Measurements from ENCODE around the gene NOL12.
"Not testable (repeated sequence)": the region's sequence is repeated elsewhere in the genome, so short reads cannot be mapped to it uniquely, and the experiment has no call there.

The NOL12 gene

DNA sequence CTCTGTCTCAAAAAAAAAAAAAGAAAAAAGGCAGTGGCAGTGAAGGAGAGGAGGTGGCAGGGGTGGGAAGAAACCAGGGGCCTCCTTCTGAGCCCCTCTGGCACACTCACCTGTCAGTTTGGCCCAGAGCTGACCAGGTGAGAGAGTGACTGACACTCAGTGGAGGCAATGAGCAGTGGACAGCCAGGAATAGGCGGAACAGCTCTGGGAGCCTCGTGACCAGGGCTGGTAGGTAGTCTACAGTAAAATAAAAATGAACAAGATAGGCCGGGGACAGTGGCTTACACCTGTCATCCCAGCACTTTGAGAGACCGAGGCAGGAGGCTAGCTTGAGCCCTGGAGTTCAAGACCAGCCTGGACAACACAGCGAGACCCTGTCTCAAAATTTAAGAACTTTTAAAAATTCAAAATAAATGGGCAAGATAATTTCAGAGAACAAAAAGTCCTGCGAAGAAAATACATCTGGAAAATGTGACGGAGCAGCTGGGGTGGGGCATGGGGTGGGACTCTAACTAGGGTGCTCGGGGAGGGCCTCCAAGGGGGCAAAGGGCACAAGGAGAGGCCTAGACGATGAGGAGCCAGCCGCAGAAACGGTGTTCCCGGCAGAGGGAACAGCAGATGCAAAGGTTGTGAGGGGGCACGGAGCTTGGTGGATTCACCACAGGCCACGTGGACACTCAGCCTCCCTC, 31.4 kb upstream of the NOL12 start:
- H3K4me3 ChIP-seq (ENCODE audit: low read length) = no peak overlapping the region
- no peak for TF ChIP-seq ZNF274 (IDR thresholded peaks at IDR 0.05; ENCODE audit: low read depth, low read length)

DNA sequence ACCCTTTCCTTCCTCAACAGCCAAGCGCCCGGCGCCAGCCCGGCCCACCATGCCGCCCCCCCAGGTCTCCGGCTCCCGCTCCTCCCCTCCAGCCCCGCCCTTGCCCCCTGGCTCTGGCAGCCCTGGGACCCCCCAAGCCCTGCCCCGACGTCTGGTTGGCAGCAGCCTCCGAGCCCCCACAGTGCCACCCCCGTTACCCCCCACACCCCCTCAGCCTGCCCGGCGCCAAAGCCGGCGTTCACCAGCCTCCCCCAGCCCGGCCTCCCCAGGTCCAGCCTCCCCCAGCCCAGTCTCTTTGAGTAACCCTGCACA, 30.9 kb upstream of the NOL12 start:
- TF ChIP-seq ZNF274 (IDR thresholded peaks at IDR 0.05; ENCODE audit: low read depth, low read length) = no peak
- no peak overlapping the region for H3K4me3 ChIP-seq (ENCODE audit: low read length)

DNA sequence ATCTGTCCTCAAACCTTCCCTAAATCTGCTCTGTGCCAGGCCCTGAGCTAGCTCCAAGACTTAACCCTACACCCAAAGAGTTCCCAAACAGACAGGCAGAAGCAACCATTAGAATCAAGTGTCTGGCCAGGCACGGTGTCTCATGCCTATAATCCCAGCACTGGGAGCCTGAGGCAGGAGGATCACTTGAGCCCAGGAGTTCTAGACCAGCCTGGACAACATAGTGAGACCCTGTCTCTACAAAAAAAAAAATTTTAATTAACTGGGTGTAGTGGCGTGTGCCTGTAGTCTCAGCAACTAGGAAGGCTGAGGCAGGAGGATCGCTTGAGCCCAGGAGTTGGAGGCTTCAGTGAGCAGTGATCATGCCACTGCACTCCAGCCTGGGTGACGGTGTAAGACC, 29.6 kb upstream of the NOL12 start:
- H3K4me3 ChIP-seq (ENCODE audit: low read length) = not testable (repeated sequence)

DNA sequence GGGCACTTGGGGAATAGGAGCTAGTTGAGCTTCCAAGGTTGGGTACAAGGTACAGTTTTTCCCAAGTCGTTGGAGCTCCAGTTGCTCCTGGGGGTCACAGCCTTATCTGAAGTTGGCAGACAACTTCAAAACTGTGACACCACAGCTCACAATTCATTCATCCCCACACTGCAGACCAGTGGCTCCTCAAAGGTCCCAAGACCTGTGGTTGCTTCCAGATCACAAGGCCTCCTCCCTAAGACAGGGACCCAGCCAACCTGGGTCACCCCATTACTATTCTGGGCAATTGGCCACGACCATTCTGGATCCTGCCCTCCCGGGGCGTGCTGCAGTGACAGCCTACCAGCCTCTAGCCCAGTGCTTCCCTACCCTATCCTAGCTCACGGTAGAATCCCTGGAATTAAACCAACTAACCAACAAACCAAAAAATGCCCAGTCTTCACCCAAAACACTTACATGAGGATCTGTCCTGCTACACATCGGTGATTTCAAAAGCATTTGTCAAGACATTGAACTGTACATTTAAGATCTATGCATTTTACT, 28.5 kb upstream of the NOL12 start:
- peak overlapping the region; percentile 59; the same call in 1 of the 2 replicates for H3K4me3 ChIP-seq (ENCODE audit: low read length)
- no peak for TF ChIP-seq ZNF274 (IDR thresholded peaks at IDR 0.05; ENCODE audit: low read depth, low read length)

DNA sequence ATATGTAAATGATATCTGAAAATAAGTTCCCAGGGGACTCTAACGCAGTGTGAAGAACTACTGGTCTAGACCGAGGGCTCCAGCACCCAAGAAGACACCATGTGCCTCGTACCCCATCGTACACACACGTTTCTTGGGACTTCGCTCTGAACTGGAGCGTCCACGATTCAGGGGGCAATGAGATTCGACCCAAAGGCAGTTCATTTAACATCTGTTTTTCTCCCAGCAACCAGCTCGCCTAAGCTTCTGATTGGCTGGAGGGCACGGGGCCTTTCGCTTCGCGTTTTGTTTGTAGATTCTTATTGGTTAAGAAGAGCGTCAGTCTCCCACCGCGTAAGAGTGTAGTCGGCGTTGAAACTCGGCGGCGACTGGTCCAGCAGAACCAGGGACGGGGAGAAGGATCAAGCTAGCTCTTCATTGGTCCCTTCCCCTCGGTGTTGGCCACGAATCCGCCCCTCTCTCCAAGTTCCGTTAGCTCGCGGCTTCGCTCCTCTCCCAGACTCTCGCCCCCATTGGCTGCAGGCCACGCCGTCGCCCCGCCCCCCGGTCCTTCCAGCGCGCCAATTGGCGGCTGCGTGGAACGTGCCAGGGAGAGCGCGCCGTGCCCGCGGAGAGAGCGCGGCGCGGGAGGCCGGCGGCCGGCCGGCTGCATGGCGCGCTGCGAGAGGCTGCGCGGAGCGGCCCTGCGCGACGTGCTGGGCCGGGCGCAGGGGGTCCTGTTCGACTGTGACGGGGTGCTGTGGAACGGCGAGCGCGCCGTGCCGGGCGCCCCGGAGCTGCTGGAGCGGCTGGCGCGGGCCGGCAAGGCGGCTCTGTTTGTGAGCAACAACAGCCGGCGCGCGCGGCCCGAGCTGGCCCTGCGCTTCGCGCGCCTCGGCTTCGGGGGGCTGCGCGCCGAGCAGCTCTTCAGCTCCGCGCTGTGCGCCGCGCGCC, 27.7 kb upstream of the NOL12 start, which contains the start of gene PDXP:
Gene PDXP (plus strand): TSS at position 591 of the 933 bp plus-strand sequence. CDS start 60 bp downstream, at position 651.
- peak within 1 kb of the TSS; percentile 83 for H3K4me3 ChIP-seq (ENCODE audit: low read length)
- TF ChIP-seq ZNF274 (IDR thresholded peaks at IDR 0.05; ENCODE audit: low read depth, low read length) = no peak

DNA sequence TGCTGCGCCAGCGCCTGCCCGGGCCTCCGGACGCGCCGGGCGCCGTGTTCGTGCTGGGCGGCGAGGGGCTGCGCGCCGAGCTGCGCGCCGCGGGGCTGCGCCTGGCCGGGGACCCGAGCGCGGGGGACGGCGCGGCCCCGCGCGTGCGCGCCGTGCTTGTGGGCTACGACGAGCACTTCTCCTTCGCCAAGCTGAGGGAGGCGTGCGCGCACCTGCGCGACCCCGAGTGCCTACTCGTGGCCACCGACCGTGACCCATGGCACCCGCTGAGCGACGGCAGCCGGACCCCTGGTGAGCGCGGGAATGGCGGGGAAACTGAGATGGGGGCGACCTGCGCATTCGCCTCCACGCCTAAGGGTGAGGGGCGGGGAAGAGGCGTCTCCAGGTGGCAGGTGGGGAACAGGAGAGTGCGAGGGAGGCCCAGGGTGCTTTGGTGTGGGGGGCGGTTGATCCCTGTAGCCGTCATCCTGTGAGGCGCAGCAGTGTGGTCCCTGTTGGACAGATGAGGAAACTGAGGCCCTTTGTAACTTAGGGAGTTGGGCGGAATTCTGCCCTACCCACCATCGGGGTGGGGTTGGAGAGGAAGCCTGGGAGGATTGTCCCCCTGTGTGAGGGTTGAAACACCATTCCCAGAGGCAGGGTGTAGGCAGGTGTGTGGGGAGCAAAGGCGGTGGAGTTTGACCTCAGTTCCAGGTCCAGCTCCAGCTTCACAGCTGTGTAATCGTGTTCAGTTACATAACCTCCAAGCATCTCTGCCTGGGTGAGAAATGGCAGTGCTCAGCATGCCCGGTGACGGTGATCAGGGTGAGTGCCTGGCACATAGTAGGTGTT, 26.9 kb upstream of the NOL12 start:
- TF ChIP-seq ZNF274 (IDR thresholded peaks at IDR 0.05; ENCODE audit: low read depth, low read length) = no peak
- H3K4me3 ChIP-seq (ENCODE audit: low read length) = peak overlapping the region; percentile 83

DNA sequence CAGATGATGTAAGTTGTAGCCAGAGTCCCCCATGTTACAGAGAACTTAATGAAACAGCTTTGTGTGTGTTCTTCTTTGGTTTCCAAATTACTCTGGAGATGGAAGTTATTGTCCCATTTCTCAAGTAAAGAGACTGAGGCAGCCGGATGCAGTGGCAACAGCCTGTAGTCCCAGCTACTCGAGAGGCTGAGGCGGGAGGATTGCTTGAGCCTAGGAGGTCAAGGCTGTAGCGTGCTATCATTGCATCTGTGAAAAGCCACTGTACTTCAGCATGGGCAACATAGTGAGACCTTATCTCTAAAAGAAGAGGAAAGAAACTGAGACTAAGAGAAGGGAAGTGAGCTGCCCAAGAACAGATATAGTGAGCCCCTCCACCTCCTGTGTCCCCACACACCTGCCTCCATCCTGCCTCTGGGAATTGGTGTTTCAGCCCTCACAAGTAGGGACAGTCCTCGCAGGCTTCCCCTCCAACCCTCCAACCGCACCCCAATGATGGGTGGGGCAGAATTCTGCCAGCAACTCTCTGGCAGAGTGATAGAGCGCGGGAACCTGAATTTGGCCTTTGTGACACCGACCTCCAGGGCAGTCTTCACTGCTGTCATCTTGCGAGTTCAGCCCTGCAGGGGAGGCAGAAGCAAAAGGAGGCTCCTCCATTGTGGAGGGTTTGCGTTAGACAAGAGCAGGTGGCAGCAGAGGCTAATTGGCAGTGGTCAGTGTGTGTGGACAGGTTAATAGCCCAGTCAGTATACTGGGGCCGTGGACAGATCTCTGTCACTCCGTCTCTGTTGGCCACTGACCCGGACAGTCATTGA, 26.0 kb upstream of the NOL12 start:
- H3K4me3 ChIP-seq (ENCODE audit: low read length) = peak overlapping the region; percentile 83
- TF ChIP-seq ZNF274 (IDR thresholded peaks at IDR 0.05; ENCODE audit: low read depth, low read length) = no peak

DNA sequence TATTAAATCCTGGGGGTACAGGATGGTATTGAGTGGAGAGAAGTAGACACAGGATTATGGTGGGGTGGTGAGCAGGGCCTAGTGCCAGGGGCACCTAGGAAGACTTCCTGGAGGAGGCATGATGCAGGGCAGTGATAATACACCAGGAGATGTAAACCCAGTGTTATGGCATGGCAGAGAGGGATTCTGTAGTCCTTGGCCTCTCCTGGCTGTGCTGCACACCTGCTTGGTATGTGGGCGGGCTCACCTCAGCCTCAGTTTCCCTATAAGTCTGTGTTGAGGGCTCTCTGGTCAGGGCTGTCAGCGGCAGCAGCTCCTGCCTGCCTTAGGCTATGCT, 25.5 kb upstream of the NOL12 start:
- H3K4me3 ChIP-seq (ENCODE audit: low read length) = peak overlapping the region; percentile 83; the same call in 1 of the 2 replicates
- TF ChIP-seq ZNF274 (IDR thresholded peaks at IDR 0.05; ENCODE audit: low read depth, low read length) = no peak

DNA sequence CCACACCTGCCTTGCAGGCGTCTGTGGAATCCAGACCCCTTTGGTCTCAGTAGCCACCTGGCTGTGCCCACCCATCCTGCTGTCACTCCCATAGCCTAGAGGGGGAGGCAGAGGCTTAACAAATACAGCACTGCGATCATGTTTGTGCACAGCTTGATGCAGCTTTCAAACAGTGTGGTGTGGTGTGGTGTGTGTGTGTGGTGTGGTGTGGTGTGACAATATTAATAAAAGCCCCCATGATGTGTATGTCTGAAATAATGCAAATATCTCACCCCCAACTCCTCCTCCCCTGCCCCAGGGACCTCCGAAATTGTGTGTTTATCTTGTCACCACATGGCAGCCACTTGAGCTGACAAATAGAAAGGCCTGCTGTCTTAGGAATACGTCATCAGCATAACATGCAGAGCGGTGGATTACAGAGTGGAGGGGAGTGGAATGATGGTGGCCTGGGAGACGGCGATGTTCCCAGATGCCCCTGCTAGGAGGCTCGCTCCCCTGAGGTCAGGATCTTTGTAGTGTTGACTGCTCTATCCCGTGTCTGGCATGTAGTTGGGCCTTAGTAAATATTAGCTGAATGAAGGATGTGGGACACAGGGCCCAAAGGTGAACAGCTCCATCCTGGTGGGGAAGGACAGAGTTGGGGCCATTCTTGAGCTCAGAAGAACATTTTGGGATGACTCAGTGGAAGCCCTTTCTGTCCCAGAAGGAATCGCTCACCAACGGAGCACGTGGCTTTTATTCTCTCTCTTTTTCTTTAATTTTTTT, 24.8 kb upstream of the NOL12 start:
- no peak for TF ChIP-seq ZNF274 (IDR thresholded peaks at IDR 0.05; ENCODE audit: low read depth, low read length)
- H3K4me3 ChIP-seq (ENCODE audit: low read length) = peak overlapping the region; percentile 5; the same call in 1 of the 2 replicates

DNA sequence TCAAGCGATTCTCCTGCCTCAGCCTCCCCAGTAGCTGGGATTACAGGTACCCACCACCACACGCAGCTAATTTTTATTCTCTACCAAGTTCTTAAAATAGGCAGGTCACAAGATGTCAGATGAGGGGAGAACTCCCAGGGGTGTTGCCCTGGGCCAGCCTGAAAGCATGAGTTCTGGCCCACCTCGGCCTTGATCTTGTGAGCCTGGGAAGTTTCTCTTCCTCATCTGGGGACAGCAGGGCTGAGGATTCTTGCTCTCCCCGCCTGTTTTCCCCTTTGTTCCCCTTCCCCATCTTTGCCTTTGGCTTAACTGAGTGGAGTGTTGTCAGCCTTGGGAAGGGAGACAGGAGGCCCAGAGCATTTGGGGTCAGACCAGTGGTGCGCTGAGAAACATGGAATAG, 24.1 kb upstream of the NOL12 start:
- no peak for TF ChIP-seq ZNF274 (IDR thresholded peaks at IDR 0.05; ENCODE audit: low read depth, low read length)

DNA sequence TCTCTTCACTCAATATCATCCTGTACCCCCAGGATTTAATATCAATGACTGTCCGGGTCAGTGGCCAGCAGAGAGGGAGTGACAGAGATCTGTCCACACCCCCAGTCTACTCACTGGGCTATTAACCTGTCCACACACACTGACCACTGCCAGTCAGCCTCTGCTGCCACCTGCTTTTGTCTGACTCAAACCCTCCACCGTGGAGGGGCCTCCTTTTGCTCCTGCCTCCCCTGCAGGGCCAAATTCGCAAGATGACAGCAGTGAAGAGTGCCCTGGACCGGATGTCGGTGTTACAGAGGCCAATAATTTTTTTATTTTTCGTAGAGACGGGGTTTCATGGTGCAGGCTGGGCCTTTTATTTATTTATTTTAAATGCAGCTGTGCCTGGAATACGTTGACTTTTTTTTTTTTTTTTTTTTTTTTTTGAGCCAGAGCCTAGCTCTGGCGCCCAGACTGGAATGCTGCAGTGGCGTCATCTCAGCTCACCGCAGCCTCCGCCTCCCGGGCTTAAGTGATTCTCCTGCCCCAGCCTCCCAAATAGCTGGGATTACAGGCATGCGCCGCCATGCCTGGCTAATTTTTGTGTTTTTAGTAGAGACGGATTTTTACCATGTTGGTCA, 22.5 kb upstream of the NOL12 start:
- H3K4me3 ChIP-seq (ENCODE audit: low read length) = no peak overlapping the region
- no peak for TF ChIP-seq ZNF274 (IDR thresholded peaks at IDR 0.05; ENCODE audit: low read depth, low read length)

More for the DNA sequence above, 24.1 kb upstream of the NOL12 start:
- H3K4me3 ChIP-seq (ENCODE audit: low read length) = no peak overlapping the region
